K562 (cell line): Measurements from ENCODE around the gene PIP4K2C. TPM values are rescaled to one million over a fixed set of nuclear protein-coding genes. Genes with fewer than 3 reads are reported as not detected.
A peak's percentile ranks its signal among the peaks of the same experiment; 100 is the strongest.

Source experiments
- ATAC-seq: fragments of 200-7000 bp; cut with Tn5 transposase; 3 replicates; pipeline ENCODE4 v1.9.1; 2020; ENCODE audit warnings: moderate library complexity
- BruUV-seq: library from RNA; stranded (reverse); fragments of 400-500 nt; replicated peaks from 2 replicates; lab custom pipeline; 2021; lab: Mats Ljungman, UMichigan
- CTCF ChIA-PET: fragments of 300-600 bp; formaldehyde crosslinking; extraction: SDS; loops from one replicate; lab custom pipeline; 2021; ENCODE audit warnings: low intra/inter-chr PET ratio; lab: Yijun Ruan, JAX
- POLR2A ChIA-PET: fragments of 300-600, 350-650 bp; sonication (Branson Sonifier 250); formaldehyde crosslinking; extraction: SDS; loops from one replicate; lab custom pipeline; 2021; ENCODE audit warnings: antibody characterized with exemption, inconsistent platforms; lab: Yijun Ruan, JAX
- DNase-seq, 4 experiments: peaks; one replicate each; pipeline versions ENCODE4 v3.0.0 to v3.0.0-alpha.2; 2011 to 2018; ENCODE audit warnings: low spot score in 3 of 4, mixed read lengths in 3 of 4; ENCODE audit errors: extremely low read depth in 1 of 4
- FAIRE-seq: peaks from 2 replicates; lab custom pipeline; 2011; peaks lifted over from hg19 to GRCh38; lab: Jason Lieb, UNC
- H2AFZ ChIP-seq: 2 replicates; pipeline ENCODE4 v1.6.0; 2011; ENCODE audit warnings: low read depth, low read length, control low read depth, inconsistent platforms
- H3K27ac ChIP-seq: fragments of 200-600 bp; 3 replicates; pipeline ENCODE4 v1.8.0; 2011; ENCODE audit warnings: low read depth, mild to moderate bottlenecking, control low read depth, inconsistent platforms, low read length, moderate library complexity, mixed read lengths; ENCODE audit errors: extremely low read depth
- H3K27me3 ChIP-seq, 2 experiments: fragments of 300-600 bp in 1 of 2; 2 replicates in 1 of 2; 3 replicates in 1 of 2; pipeline versions ENCODE4 v1.6.0 to v1.8.0; 2011; ENCODE audit warnings: inconsistent platforms in 2 of 2, low read length in 2 of 2, mild to moderate bottlenecking in 1 of 2, mixed read lengths in 1 of 2, moderate library complexity in 1 of 2; ENCODE audit not compliant: control insufficient read depth in 2 of 2, insufficient read depth in 2 of 2
- H3K36me3 ChIP-seq: fragments of 300-600 bp; 3 replicates; pipeline ENCODE4 v1.8.0; 2011; ENCODE audit warnings: mild to moderate bottlenecking, low read length, inconsistent platforms; ENCODE audit not compliant: control insufficient read depth, insufficient read depth
- H3K4me1 ChIP-seq, 2 experiments: fragments of 200-600 bp in 1 of 2; replicated peaks in 1 of 2; 2 replicates in 1 of 2; 3 replicates in 1 of 2; pipeline versions ENCODE4 v1.5.1 to v1.8.0; 2011; ENCODE audit warnings: inconsistent platforms in 2 of 2, low read length in 2 of 2, mild to moderate bottlenecking in 1 of 2, mixed read lengths in 1 of 2, moderate library complexity in 1 of 2; ENCODE audit not compliant: control insufficient read depth in 2 of 2, insufficient read depth in 2 of 2
- H3K4me2 ChIP-seq: 2 replicates; pipeline ENCODE4 v1.6.1; 2011; ENCODE audit warnings: low read length, control low read depth, inconsistent platforms, mixed read lengths; ENCODE audit not compliant: insufficient read depth
- H3K4me3 ChIP-seq: fragments of 200-600 bp; sonication (generic), shearing (Covaris generic); 2 replicates; pipeline ENCODE4 v1.5.1; 2016; ENCODE audit warnings: control low read depth, inconsistent platforms
- H3K79me2 ChIP-seq: fragments of 200-600 bp; 3 replicates; pipeline ENCODE4 v1.8.0; 2011; ENCODE audit warnings: low read length, inconsistent platforms; ENCODE audit not compliant: control insufficient read depth, insufficient read depth
- H3K9ac ChIP-seq, 2 experiments: 2 replicates each; pipeline versions ENCODE4 v1.6.0 to v1.6.1; 2011; ENCODE audit warnings: low read depth in 2 of 2, low read length in 2 of 2, control low read depth in 1 of 2, inconsistent platforms in 1 of 2, mild to moderate bottlenecking in 1 of 2, mixed read lengths in 1 of 2; ENCODE audit not compliant: insufficient read depth in 1 of 2
- H3K9me1 ChIP-seq: one replicate; pipeline ENCODE4 v1.6.0; 2011; ENCODE audit warnings: inconsistent platforms, mild to moderate bottlenecking, low read length, moderate library complexity; ENCODE audit not compliant: control insufficient read depth, insufficient read depth
- H3K9me3 ChIP-seq: replicated peaks from 2 replicates; pipeline ENCODE4 v1.5.1; 2011; ENCODE audit warnings: low read depth, low read length, inconsistent platforms; ENCODE audit not compliant: control insufficient read depth, insufficient read depth
- H4K20me1 ChIP-seq: replicated peaks from 2 replicates; pipeline ENCODE4 v1.6.1; 2011; ENCODE audit warnings: low read length, inconsistent platforms, mixed read lengths; ENCODE audit not compliant: control insufficient read depth, insufficient read depth
- CEBPB ChIP-seq: fragments of 450-650 bp; IDR thresholded peaks from 2 replicates; pipeline ENCODE4 v1.6.1; 2016; ENCODE audit warnings: missing genetic modification characterization, missing compliant biosample characterization
- CEBPG ChIP-seq, 3 experiments: fragments of 200-800 bp in 1 of 3; sonication (Bioruptor generic) in 1 of 3; sonication (generic) in 1 of 3; formaldehyde crosslinking in 1 of 3; IDR thresholded peaks in 2 of 3; conservative IDR thresholded peaks in 1 of 3; 2 replicates each; pipeline versions ENCODE4 v1.6.1 to v1.8.0; 2016 to 2022; ENCODE audit warnings: missing compliant biosample characterization in 2 of 3, missing genetic modification characterization in 2 of 3, mild to moderate bottlenecking in 1 of 3, missing genetic modification reagents in 1 of 3
- ZNF77 ChIP-seq: fragments of 250-450 bp; sonication (Bioruptor Pico); IDR thresholded peaks from 2 replicates; pipeline ENCODE4 v1.5.0; 2020
- WGBS: fragments of 100-300 bp; shearing (Covaris generic); methylation state at CpG from one replicate; pipeline ENCODE4 v1.1.6; 2016; ENCODE audit warnings: low coverage, mixed read lengths; ENCODE audit not compliant: insufficient coverage; ENCODE audit errors: missing lambda C conversion rate; 5-methylcytosine and 5-hydroxymethylcytosine counted together
- in situ Hi-C: fragments of 300-500 bp; cut with MboI; formaldehyde crosslinking; loops from 4 replicates; pipeline ENCODE4 v1.15.0; 2018; ENCODE audit warnings: inconsistent platforms, mixed read lengths
- intact Hi-C: fragments of 100-400 bp; cut with micrococcal nuclease; formaldehyde crosslinking; loops from 2 replicates; pipeline ENCODE4 v1.14.2; 2022
- polyA plus RNA-seq, 8 experiments: library from polyadenylated mRNA; depleted of rRNA in 4 of 8; stranded (reverse) in 5 of 8; unstranded in 3 of 8; fragments of >200 nt; fragmentation: Nextera tagmentation in 2 of 8; fragmentation: Illumina TruSeq in 1 of 8; extraction: Ambion mirVana in 2 of 8; extraction: Trizol in 1 of 8; gene quantifications; 2 replicates each; pipeline versions ENCODE4 v1.2.1 to v1.2.3, GENCODE V29; 2011 to 2014; ENCODE audit warnings: inconsistent platforms in 1 of 8, missing spikeins in 1 of 8
- total RNA-seq, 7 experiments: library from RNA; depleted of rRNA in 6 of 7; stranded (reverse); fragments of >200 nt in 6 of 7; fragmentation: Illumina TruSeq in 2 of 7; extraction: Trizol in 2 of 7; gene quantifications; 2 replicates each; pipeline versions ENCODE4 v1.2.1 to v1.2.3, GENCODE V29; 2011 to 2021; ENCODE audit warnings: low replicate concordance in 1 of 7
- TF ChIP-seq, protein P1 (sequence below): fragments of 450-650 bp; IDR thresholded peaks from 2 replicates; pipeline ENCODE4 v1.6.1; 2018; ENCODE audit not compliant: partially characterized antibody

Gene PIP4K2C
- total and polyA plus RNA-seq, 9 of the 15 experiments (the other 6 are each of a cell fraction or from before 2014, with no cell fraction given), result 9.0 to 41.4 (median 18.3) TPM

- ATAC-seq (no peak; the same call in 1 of the 3 replicates), DNase-seq (no peak), FAIRE-seq (no peak)
- TF ChIP-seq CEBPB (tag) (peak; percentile 70), CEBPG (CRISPR knock-in tag; IDR thresholded peaks at IDR 0.05) (no peak), CEBPG (tag; conservative IDR thresholded peaks at IDR 0.05 in 1 of 2, IDR thresholded peaks at IDR 0.05 in 1 of 2) (peak in 1 of 2 experiments; percentile 34; a peak in 1 of 4 replicates), ZNF77 (CRISPR knock-in tag) (no peak)
- TF ChIP-seq, protein P1, sequence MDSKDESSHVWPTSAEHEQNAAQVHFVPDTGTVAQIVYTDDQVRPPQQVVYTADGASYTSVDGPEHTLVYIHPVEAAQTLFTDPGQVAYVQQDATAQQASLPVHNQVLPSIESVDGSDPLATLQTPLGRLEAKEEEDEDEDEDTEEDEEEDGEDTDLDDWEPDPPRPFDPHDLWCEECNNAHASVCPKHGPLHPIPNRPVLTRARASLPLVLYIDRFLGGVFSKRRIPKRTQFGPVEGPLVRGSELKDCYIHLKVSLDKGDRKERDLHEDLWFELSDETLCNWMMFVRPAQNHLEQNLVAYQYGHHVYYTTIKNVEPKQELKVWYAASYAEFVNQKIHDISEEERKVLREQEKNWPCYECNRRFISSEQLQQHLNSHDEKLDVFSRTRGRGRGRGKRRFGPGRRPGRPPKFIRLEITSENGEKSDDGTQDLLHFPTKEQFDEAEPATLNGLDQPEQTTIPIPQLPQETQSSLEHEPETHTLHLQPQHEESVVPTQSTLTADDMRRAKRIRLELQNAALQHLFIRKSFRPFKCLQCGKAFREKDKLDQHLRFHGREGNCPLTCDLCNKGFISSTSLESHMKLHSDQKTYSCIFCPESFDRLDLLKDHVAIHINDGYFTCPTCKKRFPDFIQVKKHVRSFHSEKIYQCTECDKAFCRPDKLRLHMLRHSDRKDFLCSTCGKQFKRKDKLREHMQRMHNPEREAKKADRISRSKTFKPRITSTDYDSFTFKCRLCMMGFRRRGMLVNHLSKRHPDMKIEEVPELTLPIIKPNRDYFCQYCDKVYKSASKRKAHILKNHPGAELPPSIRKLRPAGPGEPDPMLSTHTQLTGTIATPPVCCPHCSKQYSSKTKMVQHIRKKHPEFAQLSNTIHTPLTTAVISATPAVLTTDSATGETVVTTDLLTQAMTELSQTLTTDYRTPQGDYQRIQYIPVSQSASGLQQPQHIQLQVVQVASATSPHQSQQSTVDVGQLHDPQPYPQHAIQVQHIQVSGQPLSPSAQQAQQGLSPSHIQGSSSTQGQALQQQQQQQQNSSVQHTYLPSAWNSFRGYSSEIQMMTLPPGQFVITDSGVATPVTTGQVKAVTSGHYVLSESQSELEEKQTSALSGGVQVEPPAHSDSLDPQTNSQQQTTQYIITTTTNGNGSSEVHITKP, result peak; percentile 66
- Histone ChIP-seq H3K4me2 (peak overlapping the region; percentile 67), H3K9ac (peak overlapping the region; percentile 13 to 83; a peak in 3 of 4 replicates), H3K79me2 (peaks cover 2% of the 10 kb centered on the region; the same call in 2 of the 3 replicates), H3K36me3 (peaks cover 16% of the 10 kb centered on the region; the same call in 2 of the 3 replicates), H3K27ac (peak overlapping the region; percentile 17; the same call in 2 of the 3 replicates), H3K9me1 (peaks cover 4% of the 10 kb centered on the region), H3K9me3 (no peaks in the 10 kb centered on the region), H3K4me1 (peaks cover 55 to 60% of the 10 kb centered on the region in 2 experiments), H2AFZ (peak overlapping the region; percentile 70), H4K20me1 (no peaks in the 10 kb centered on the region), H3K4me3 (no peak overlapping the region), H3K27me3 (no peaks in the 10 kb centered on the region)
- BruUV-seq, result no TSS peak
- in situ Hi-C loops, result no loop called here
- ChIA-PET POLR2A (interaction anchor here (0.6 to 2.4 kb wide), 10 partner anchors 13 to 119 kb away, joined by 3 to 10 read pairs (median 4); partner anchors contain the start of gene DDIT3), CTCF (no interaction called here)
- WGBS, result 35% methylated on average over 10 of the region's 10 CpGs
- intact Hi-C loops, result no loop called here
Observed at GRCh38 chr12:57613427-57614109, 22.6 kb downstream of the PIP4K2C start.
